Smooth muscle cell (in vitro differentiated cells): ENCODE measurements around the gene SOX6. TPM values are rescaled to one million over a fixed set of nuclear protein-coding genes. Genes with fewer than 3 reads are reported as not detected.

ENCODE experiments used
- DNase-seq: peaks from one replicate; lab custom pipeline; 2025; ENCODE audit not compliant: unreplicated experiment; lab: John Stamatoyannopoulos, UW
- H2AFZ ChIP-seq: fragments of 200-600 bp; sonication (generic); 2 replicates; pipeline ENCODE4 v1.6.0; 2016; ENCODE audit warnings: antibody characterized with exemption, low read depth, mild to moderate bottlenecking
- H3F3A ChIP-seq: fragments of 200-600 bp; sonication (generic); 2 replicates; pipeline ENCODE4 v1.6.0; 2017; ENCODE audit warnings: antibody characterized with exemption, low read depth
- H3K27ac ChIP-seq: fragments of 200-600 bp; sonication (generic); 2 replicates; pipeline ENCODE4 v1.5.1; 2016; ENCODE audit warnings: low read depth, mild to moderate bottlenecking
- H3K27me3 ChIP-seq: fragments of 200-600 bp; sonication (generic); 2 replicates; pipeline ENCODE4 v1.6.1; 2016; ENCODE audit warnings: low read depth, mild to moderate bottlenecking
- H3K36me3 ChIP-seq: fragments of 200-600 bp; sonication (generic); 2 replicates; pipeline ENCODE4 v1.5.1; 2016; ENCODE audit warnings: low read depth
- H3K4me1 ChIP-seq: fragments of 200-600 bp; sonication (generic); 2 replicates; pipeline ENCODE4 v1.5.1; 2016; ENCODE audit warnings: low read depth
- H3K4me2 ChIP-seq: fragments of 200-600 bp; sonication (generic); 2 replicates; pipeline ENCODE4 v1.6.0; 2016; ENCODE audit warnings: mild to moderate bottlenecking
- H3K4me3 ChIP-seq: fragments of 200-600 bp; sonication (generic); 2 replicates; pipeline ENCODE4 v1.5.1; 2016; ENCODE audit warnings: mild to moderate bottlenecking
- H3K79me2 ChIP-seq: fragments of 200-600 bp; sonication (generic); 2 replicates; pipeline ENCODE4 v1.6.0; 2016; ENCODE audit warnings: low read depth, mild to moderate bottlenecking
- H3K9ac ChIP-seq: fragments of 200-600 bp; sonication (generic); 2 replicates; pipeline ENCODE4 v1.6.0; 2016; ENCODE audit warnings: low read depth
- H3K9me3 ChIP-seq: fragments of 200-600 bp; sonication (generic); replicated peaks from 2 replicates; pipeline ENCODE4 v1.5.1; 2016; ENCODE audit warnings: low read depth
- H4K20me1 ChIP-seq: fragments of 200-600 bp; sonication (generic); 2 replicates; pipeline ENCODE4 v1.6.0; 2016; ENCODE audit warnings: low read depth
- CTCF ChIP-seq: fragments of 200-600 bp; sonication (generic); IDR thresholded peaks from 2 replicates; pipeline ENCODE4 v1.5.1; 2017; ENCODE audit warnings: borderline replicate concordance, mild to moderate bottlenecking, antibody characterized with exemption; ENCODE audit not compliant: insufficient read depth, poor library complexity, severe bottlenecking
- WGBS: methylation state at CpG from one replicate; pipeline ENCODE4 v1.1.7; 2016; ENCODE audit warnings: low lambda C conversion rate; 5-methylcytosine and 5-hydroxymethylcytosine counted together
- polyA plus RNA-seq: library from polyadenylated mRNA; unstranded; fragments of >200 nt; fragmentation: Nextera tagmentation; extraction: Ambion mirVana; gene quantifications from 2 replicates; pipeline ENCODE4 v1.2.1, GENCODE V29; 2016
- total RNA-seq: library from RNA; depleted of rRNA; stranded (reverse); fragments of >200 nt; gene quantifications from 2 replicates; pipeline ENCODE4 v1.2.3, GENCODE V29; 2014

Gene SOX6
- total and polyA plus RNA-seq, 2 experiments from 2014 or later: 11.2 to 27.6 TPM

GRCh38 chr11:15937601-15938120, 418.7 kb downstream of the SOX6 start:
- Histone ChIP-seq H3K79me2 (no peaks in the 10 kb centered on the region), H3K4me1 (no peaks in the 10 kb centered on the region), H4K20me1 (no peaks in the 10 kb centered on the region), H3F3A (no peaks in the 10 kb centered on the region), H3K36me3 (no peaks in the 10 kb centered on the region), H2AFZ (no peak overlapping the region), H3K9ac (no peak overlapping the region), H3K4me2 (no peak overlapping the region), H3K27me3 (no peaks in the 10 kb centered on the region), H3K4me3 (no peak overlapping the region), H3K27ac (no peak overlapping the region), H3K9me3 (no peaks in the 10 kb centered on the region)
- 87% methylated on average over 12 of the region's 12 CpGs for WGBS
- DNase-seq: no peak
- no peak for TF ChIP-seq CTCF

- no peaks in the 10 kb centered on the region for H3K4me1 ChIP-seq
Measured at GRCh38 chr11:15936011-15936410, 420.3 kb downstream of the SOX6 start.

GRCh38 chr11:15935373-15935772, 421.0 kb downstream of the SOX6 start:
- Histone ChIP-seq H3K4me2 (no peak overlapping the region), H3K79me2 (no peaks in the 10 kb centered on the region), H3K9me3 (no peaks in the 10 kb centered on the region), H3K4me1 (no peaks in the 10 kb centered on the region), H3F3A (no peaks in the 10 kb centered on the region), H3K4me3 (no peak overlapping the region), H3K36me3 (no peaks in the 10 kb centered on the region), H3K27ac (no peak overlapping the region), H3K27me3 (no peaks in the 10 kb centered on the region), H4K20me1 (no peaks in the 10 kb centered on the region), H3K9ac (no peak overlapping the region), H2AFZ (no peak overlapping the region)
- 96% methylated on average over 8 of the region's 8 CpGs for WGBS
- TF ChIP-seq CTCF: no peak
- no peak for DNase-seq

More at GRCh38 chr11:15936011-15936410, 420.3 kb downstream of the SOX6 start:
- Histone ChIP-seq H3K79me2 (no peaks in the 10 kb centered on the region), H3K4me3 (no peak overlapping the region), H3K27me3 (no peaks in the 10 kb centered on the region), H3K27ac (no peak overlapping the region), H4K20me1 (no peaks in the 10 kb centered on the region), H3F3A (no peaks in the 10 kb centered on the region), H3K36me3 (no peaks in the 10 kb centered on the region), H2AFZ (no peak overlapping the region), H3K4me2 (no peak overlapping the region), H3K9me3 (no peaks in the 10 kb centered on the region), H3K9ac (no peak overlapping the region)
- no peak for TF ChIP-seq CTCF
- WGBS: 100% methylated on average over 2 of the region's 2 CpGs
- DNase-seq: no peak
